GM18520 (cell line): ENCODE results near the gene WFIKKN1.

Experiments
- ATAC-seq: cut with Tn5 transposase; IDR thresholded peaks from one replicate; pipeline ENCODE4 v1.9.1; 2021; ENCODE audit not compliant: unreplicated experiment

Gene WFIKKN1

GRCh38 chr16:683396-684070 is 52.7 kb downstream of the WFIKKN1 start:
- no peak for ATAC-seq
